ENCODE measurements around the gene PLCXD3. TPM values are rescaled to one million over a fixed set of nuclear protein-coding genes. Genes with fewer than 3 reads are reported as not detected.

Gene PLCXD3
- total RNA-seq, 1 donor from 2014 or later = 2.6 TPM

GRCh38 chr5:41433552-41434181 is 76.7 kb downstream of the PLCXD3 start:
- ATAC-seq (no peak), DNase-seq (no peak)
- H3K4me1 ChIP-seq = no peaks in the 10 kb centered on the region
- no peaks in the 10 kb centered on the region for H3K27me3 ChIP-seq
- intact Hi-C loops (cut with DNase I) = no loop called here
- H3K9me3 ChIP-seq = no peaks in the 10 kb centered on the region
- no peak overlapping the region for H3K27ac ChIP-seq
- no peak overlapping the region for H3K4me3 ChIP-seq
- peak; percentile 11 for TF ChIP-seq CTCF (IDR thresholded peaks at IDR 0.05)
- no peaks in the 10 kb centered on the region for H3K36me3 ChIP-seq

- no peaks in the 10 kb centered on the region for H3K36me3 ChIP-seq
- ATAC-seq (no peak), DNase-seq (no peak)
- intact Hi-C loops (cut with DNase I) = no loop called here
- TF ChIP-seq CTCF (IDR thresholded peaks at IDR 0.05) = no peak
- no peaks in the 10 kb centered on the region for H3K9me3 ChIP-seq
- no peak overlapping the region for H3K27ac ChIP-seq
- no peaks in the 10 kb centered on the region for H3K4me1 ChIP-seq
- no peak overlapping the region for H3K4me3 ChIP-seq
- no peaks in the 10 kb centered on the region for H3K27me3 ChIP-seq
Observed at GRCh38 chr5:41432481-41433253, 77.7 kb downstream of the PLCXD3 start.

GRCh38 chr5:41427505-41427904 is 82.9 kb downstream of the PLCXD3 start:
- Histone ChIP-seq H3K27ac (no peak overlapping the region), H3K36me3 (no peaks in the 10 kb centered on the region), H3K27me3 (no peaks in the 10 kb centered on the region), H3K9me3 (no peaks in the 10 kb centered on the region), H3K4me3 (no peak overlapping the region), H3K4me1 (no peaks in the 10 kb centered on the region)
- TF ChIP-seq CTCF (IDR thresholded peaks at IDR 0.05) = no peak
- no peak for ATAC-seq
- no peak for DNase-seq
- intact Hi-C loops (cut with DNase I) = no loop called here

GRCh38 chr5:41425736-41426135 is 84.7 kb downstream of the PLCXD3 start:
- Histone ChIP-seq H3K36me3 (no peaks in the 10 kb centered on the region), H3K4me3 (no peak overlapping the region), H3K27me3 (no peaks in the 10 kb centered on the region), H3K4me1 (no peaks in the 10 kb centered on the region), H3K9me3 (no peaks in the 10 kb centered on the region), H3K27ac (no peak overlapping the region)
- no peak for DNase-seq
- ATAC-seq = no peak
- no peak for TF ChIP-seq CTCF (IDR thresholded peaks at IDR 0.05)
- intact Hi-C loops (cut with DNase I) = no loop called here

GRCh38 chr5:41420492-41421067 is 89.8 kb downstream of the PLCXD3 start:
- TF ChIP-seq CTCF (IDR thresholded peaks at IDR 0.05) = no peak
- no peaks in the 10 kb centered on the region for H3K36me3 ChIP-seq
- no peaks in the 10 kb centered on the region for H3K9me3 ChIP-seq
- intact Hi-C loops (cut with DNase I) = no loop called here
- no peak overlapping the region for H3K4me3 ChIP-seq
- ATAC-seq = no peak
- no peak for DNase-seq
- H3K4me1 ChIP-seq = no peaks in the 10 kb centered on the region
- H3K27me3 ChIP-seq = no peaks in the 10 kb centered on the region
- H3K27ac ChIP-seq = no peak overlapping the region

All from upper lobe of right lung (tissue), 1 donor.